H1 (cell line): ENCODE results near the gene TSC22D3. TPM values are rescaled to one million over a fixed set of nuclear protein-coding genes. Genes with fewer than 3 reads are reported as not detected.

Source experiments
- CTCF ChIA-PET: fragments of 300-600 bp; sonication (Branson Sonifier 250); formaldehyde crosslinking; loops from one replicate; lab custom pipeline; 2021; ENCODE audit not compliant: partially characterized antibody; lab: Charles Lee
- POLR2A ChIA-PET: fragments of 300-600 bp; sonication (Branson Sonifier 250); formaldehyde crosslinking; loops from one replicate; lab custom pipeline; 2021; ENCODE audit warnings: inconsistent platforms; ENCODE audit not compliant: partially characterized antibody; lab: Charles Lee
- DNase-seq, 2 experiments: peaks; one replicate each; pipeline versions ENCODE4 v3.0.0 to v3.0.0-alpha.2; 2010 to 2022; ENCODE audit warnings: low spot score in 2 of 2, low read depth in 1 of 2, mixed read lengths in 1 of 2
- FAIRE-seq: peaks from 2 replicates; lab custom pipeline; 2011; peaks lifted over from hg19 to GRCh38; lab: Jason Lieb, UNC
- H2AFZ ChIP-seq: 2 replicates; pipeline ENCODE4 v1.8.1; 2012; ENCODE audit warnings: low read length, inconsistent platforms
- H2AK5ac ChIP-seq: 2 replicates; pipeline ENCODE4 v1.6.1; 2013; ENCODE audit warnings: low read depth, low read length
- H2BK120ac ChIP-seq: replicated peaks from 2 replicates; pipeline ENCODE3; 2013; ENCODE audit warnings: low read depth, low read length, inconsistent platforms
- H2BK12ac ChIP-seq: 2 replicates; pipeline ENCODE4 v1.6.1; 2013; ENCODE audit warnings: low read depth, low read length
- H2BK15ac ChIP-seq: 2 replicates; pipeline ENCODE4 v1.6.1; 2013; ENCODE audit warnings: low read length
- H2BK20ac ChIP-seq: 2 replicates; pipeline ENCODE4 v1.6.1; 2013; ENCODE audit warnings: low read length
- H2BK5ac ChIP-seq: 2 replicates; pipeline ENCODE4 v1.6.1; 2013; ENCODE audit warnings: low read depth, low read length
- H3K14ac ChIP-seq: 2 replicates; pipeline ENCODE4 v1.6.1; 2013; ENCODE audit warnings: inconsistent platforms; ENCODE audit not compliant: insufficient read length
- H3K18ac ChIP-seq: 2 replicates; pipeline ENCODE4 v1.6.1; 2013; ENCODE audit warnings: low read length; ENCODE audit errors: extremely low read depth
- H3K23ac ChIP-seq: 2 replicates; pipeline ENCODE4 v1.6.1; 2013; ENCODE audit warnings: inconsistent platforms; ENCODE audit not compliant: insufficient read length
- H3K23me2 ChIP-seq: 2 replicates; pipeline ENCODE4 v1.6.1; 2013; ENCODE audit warnings: low read depth, low read length
- H3K27ac ChIP-seq: 2 replicates; pipeline ENCODE4 v1.6.1; 2011; ENCODE audit warnings: low read depth, low read length, inconsistent platforms
- H3K27me3 ChIP-seq, 4 experiments: replicated peaks in 1 of 4; 1 replicate in 1 of 4; 2 replicates in 3 of 4; pipeline versions ENCODE4 v1.6.1 to v1.8.1; 2011 to 2013; ENCODE audit warnings: low read length in 3 of 4, mild to moderate bottlenecking in 3 of 4, inconsistent platforms in 2 of 4, mixed read lengths in 2 of 4, moderate library complexity in 1 of 4; ENCODE audit not compliant: control insufficient read depth in 3 of 4, insufficient read depth in 3 of 4; ENCODE audit errors: extremely low read depth in 1 of 4
- H3K36me3 ChIP-seq, 4 experiments: 2 replicates each; pipeline versions ENCODE4 v1.6.1 to v1.8.1; 2011 to 2013; ENCODE audit warnings: mild to moderate bottlenecking in 4 of 4, low read length in 3 of 4, moderate library complexity in 2 of 4, control low read depth in 1 of 4, inconsistent platforms in 1 of 4; ENCODE audit not compliant: insufficient read depth in 4 of 4, control insufficient read depth in 2 of 4
- H3K4ac ChIP-seq: replicated peaks from 2 replicates; pipeline ENCODE3; 2013; ENCODE audit warnings: low read length, low read depth, mixed read lengths, inconsistent platforms; ENCODE audit not compliant: insufficient read length
- H3K4me1 ChIP-seq, 4 experiments: replicated peaks in 1 of 4; 1 replicate in 1 of 4; 2 replicates in 3 of 4; pipeline versions ENCODE4 v1.6.1 to v1.8.1; 2011 to 2013; ENCODE audit warnings: low read length in 3 of 4, inconsistent platforms in 2 of 4, mixed read lengths in 1 of 4; ENCODE audit not compliant: insufficient read depth in 4 of 4, control insufficient read depth in 3 of 4
- H3K4me2 ChIP-seq, 2 experiments: 2 replicates each; pipeline versions ENCODE4 v1.6.1 to v1.8.1; 2011 to 2013; ENCODE audit warnings: low read depth in 2 of 2, low read length in 2 of 2, control low read depth in 1 of 2, inconsistent platforms in 1 of 2, mild to moderate bottlenecking in 1 of 2; ENCODE audit not compliant: insufficient read depth in 1 of 2
- H3K4me3 ChIP-seq, 4 experiments: fragments of 200-600, 300-600 bp in 1 of 4; sonication (generic), shearing (Covaris generic), sonication (Bioruptor Twin) in 1 of 4; 2 replicates each; pipeline versions ENCODE4 v1.5.1 to v1.8.1; 2011 to 2016; ENCODE audit warnings: low read length in 4 of 4, low read depth in 3 of 4, control low read depth in 2 of 4, inconsistent platforms in 2 of 4, mild to moderate bottlenecking in 2 of 4, mixed read lengths in 1 of 4, moderate library complexity in 1 of 4; ENCODE audit not compliant: insufficient read depth in 2 of 4; ENCODE audit errors: extremely low read depth in 1 of 4
- H3K56ac ChIP-seq: replicated peaks from 2 replicates; pipeline ENCODE3; 2013; ENCODE audit warnings: low read depth, mild to moderate bottlenecking, mixed read lengths, low read length, inconsistent platforms; ENCODE audit not compliant: insufficient read length
- H3K79me1 ChIP-seq: 2 replicates; pipeline ENCODE4 v1.6.1; 2013; ENCODE audit warnings: low read depth, low read length, control low read depth
- H3K79me2 ChIP-seq, 2 experiments: 2 replicates each; pipeline versions ENCODE4 v1.6.1 to v1.8.1; 2012 to 2013; ENCODE audit warnings: low read length in 2 of 2, mild to moderate bottlenecking in 2 of 2, inconsistent platforms in 1 of 2; ENCODE audit not compliant: insufficient read depth in 2 of 2, control insufficient read depth in 1 of 2
- H3K9ac ChIP-seq, 4 experiments: replicated peaks in 1 of 4; 1 replicate in 1 of 4; 2 replicates in 3 of 4; pipeline versions ENCODE4 v1.6.1 to v1.8.1; 2011 to 2013; ENCODE audit warnings: low read depth in 3 of 4, low read length in 3 of 4, control low read depth in 2 of 4, mild to moderate bottlenecking in 2 of 4, moderate library complexity in 2 of 4, inconsistent platforms in 1 of 4; ENCODE audit errors: extremely low read depth in 1 of 4
- H3K9me3 ChIP-seq, 2 experiments: 2 replicates each; pipeline versions ENCODE4 v1.6.1 to v1.8.1; 2012 to 2013; ENCODE audit warnings: mild to moderate bottlenecking in 2 of 2, moderate library complexity in 2 of 2, control low read depth in 1 of 2, inconsistent platforms in 1 of 2, low read depth in 1 of 2, low read length in 1 of 2, mixed read lengths in 1 of 2; ENCODE audit not compliant: insufficient read depth in 2 of 2
- H4K20me1 ChIP-seq, 2 experiments: replicated peaks in 1 of 2; 2 replicates each; pipeline versions ENCODE3 to v1.8.1; 2011 to 2013; ENCODE audit warnings: inconsistent platforms in 2 of 2, low read length in 2 of 2, mild to moderate bottlenecking in 1 of 2; ENCODE audit not compliant: insufficient read depth in 2 of 2, control insufficient read depth in 1 of 2
- H4K5ac ChIP-seq: 2 replicates; pipeline ENCODE4 v1.6.1; 2013; ENCODE audit warnings: low read length, low read depth, mixed read lengths, inconsistent platforms; ENCODE audit not compliant: insufficient read length
- H4K8ac ChIP-seq: 2 replicates; pipeline ENCODE4 v1.8.0; 2013; ENCODE audit warnings: mild to moderate bottlenecking, moderate library complexity, low read length, inconsistent platforms; ENCODE audit not compliant: insufficient read depth; ENCODE audit errors: extremely low read depth
- H4K91ac ChIP-seq: replicated peaks from 2 replicates; pipeline ENCODE3; 2013; ENCODE audit warnings: low read length, mixed read lengths, inconsistent platforms; ENCODE audit not compliant: insufficient read length
- ASH2L ChIP-seq: fragments of 200-600, 300-600 bp; sonication (generic); IDR thresholded peaks from one replicate; pipeline ENCODE4 v1.7.1; 2017; ENCODE audit warnings: low read length
- CBX5 ChIP-seq: fragments of 300-800, 300-1000 bp; sonication (generic); IDR thresholded peaks from 2 replicates; pipeline ENCODE4 v1.7.1; 2016; ENCODE audit warnings: antibody characterized with exemption, low read length, low read depth
- CHD2 ChIP-seq: IDR thresholded peaks from 2 replicates; pipeline ENCODE4 v1.6.1; 2012; ENCODE audit warnings: low read length, improper control_type of control experiment
- RNF2 ChIP-seq: fragments of 200-900, 300-1000 bp; sonication (generic); IDR thresholded peaks from 2 replicates; pipeline ENCODE4 v1.7.1; 2016; ENCODE audit warnings: borderline replicate concordance, low read depth, mild to moderate bottlenecking, antibody characterized with exemption, low read length; ENCODE audit not compliant: poor library complexity, severe bottlenecking; ENCODE audit errors: missing control alignments
- SUZ12 ChIP-seq: fragments of 200-600 bp; sonication (generic); IDR thresholded peaks from 2 replicates; pipeline ENCODE4 v1.6.1; 2012; ENCODE audit warnings: mild to moderate bottlenecking, inconsistent platforms, low read length, moderate library complexity, mixed read lengths
- USF2 ChIP-seq: IDR thresholded peaks from 2 replicates; pipeline ENCODE4 v1.6.1; 2011; ENCODE audit warnings: low read length, improper control_type of control experiment
- WGBS, 2 experiments: shearing (Covaris generic) in 1 of 2; methylation state at CpG; one replicate each; pipeline versions ENCODE4 v1.1.6 to v1.1.7; 2013 to 2015; ENCODE audit warnings: low lambda C conversion rate in 2 of 2, mixed read lengths in 2 of 2, inconsistent platforms in 1 of 2, low coverage in 1 of 2, missing lambda C conversion rate in 1 of 2; ENCODE audit not compliant: insufficient replicate concordance in 2 of 2, insufficient coverage in 1 of 2, insufficient read length in 1 of 2; ENCODE audit errors: extremely low coverage in 1 of 2, missing lambda C conversion rate in 1 of 2; 5-methylcytosine and 5-hydroxymethylcytosine counted together
- polyA plus RNA-seq, 7 experiments: library from polyadenylated mRNA; depleted of rRNA in 3 of 7; stranded (reverse) in 5 of 7; unstranded in 2 of 7; fragments of >200 nt in 5 of 7; fragments of 200-250 nt in 2 of 7; gene quantifications; 1 replicate in 5 of 7; 2 replicates in 1 of 7; 4 replicates in 1 of 7; pipeline versions ENCODE4 v1.2.1 to v1.2.3, GENCODE V29; 2011 to 2013; ENCODE audit warnings: missing spikeins in 2 of 7, mixed read lengths in 2 of 7
- total RNA-seq: library from RNA; stranded (reverse); fragmentation: NEBNext Ultra II Directional; extraction: Animal tissue kit (Norgen Biotek cat#: 25700); gene quantifications from 2 replicates; pipeline ENCODE4 v1.2.1, GENCODE V29; 2021

The TSC22D3 gene
- total and polyA plus RNA-seq, 2 of the 8 experiments (the other 6 are each of a cell fraction or from before 2014, with no cell fraction given), result 7.6 to 12.9 TPM

- H2BK120ac ChIP-seq, result no peak overlapping the region
- H3K27ac ChIP-seq, result no peak overlapping the region
- H3K23me2 ChIP-seq, result no peaks in the 10 kb centered on the region
- no peak overlapping the region for H3K14ac ChIP-seq
- no peak overlapping the region for H4K5ac ChIP-seq
- no peak overlapping the region for H2AK5ac ChIP-seq
- no peak overlapping the region for H2BK15ac ChIP-seq
- DNase-seq (no peak), FAIRE-seq (no peak)
- H3K4me3 ChIP-seq, result no peak overlapping the region
- H3K4me2 ChIP-seq, result no peak overlapping the region
- H3K9me3 ChIP-seq, result no peaks in the 10 kb centered on the region
- H4K91ac ChIP-seq, result no peak overlapping the region
- POLR2A ChIA-PET, result interaction anchor here (1.0 to 2.2 kb wide), 2 partner anchors 10 to 33 kb away, joined by 3 to 7 read pairs; no protein-coding TSS in a partner anchor
- no peaks in the 10 kb centered on the region for H3K79me1 ChIP-seq
- no peak overlapping the region for H2BK12ac ChIP-seq
- H4K20me1 ChIP-seq, result no peaks in the 10 kb centered on the region
- H3K4ac ChIP-seq, result no peak overlapping the region
- 92% methylated on average over 4 of the region's 4 CpGs; no CpG with 5 or more reads in 1 of the 2 experiments for WGBS, 2 experiments
- no peak overlapping the region for H2AFZ ChIP-seq
- H3K56ac ChIP-seq, result no peak overlapping the region
- H2BK5ac ChIP-seq, result no peak overlapping the region
- H2BK20ac ChIP-seq, result no peak overlapping the region
- H3K18ac ChIP-seq, result no peak overlapping the region
- no peaks in the 10 kb centered on the region for H3K79me2 ChIP-seq
- H3K9ac ChIP-seq, result no peak overlapping the region
- CTCF ChIA-PET, result interaction anchor here (0.6 to 29.5 kb wide), 5 partner anchors 10 to 94 kb away, joined by 3 to 325 read pairs (median 5); partner anchors contain the start of gene NCBP2L
- H3K23ac ChIP-seq, result no peak overlapping the region
- no peaks in the 10 kb centered on the region for H3K4me1 ChIP-seq
- no peaks in the 10 kb centered on the region for H3K36me3 ChIP-seq
- no peak overlapping the region for H4K8ac ChIP-seq
- H3K27me3 ChIP-seq, result no peaks in the 10 kb centered on the region
- TF ChIP-seq ASH2L, result no peak
- no peak for TF ChIP-seq CHD2
- no peak for TF ChIP-seq SUZ12
- no peak for TF ChIP-seq RNF2
- TF ChIP-seq CBX5, result no peak
- TF ChIP-seq USF2, result no peak
Measured at GRCh38 chrX:107683124-107683895, 92.3 kb downstream of the TSC22D3 start.
